Skin of body (tissue), 2 donors: ENCODE data around the gene MACROH2A1. TPM values are rescaled to one million over a fixed set of nuclear protein-coding genes. Genes with fewer than 3 reads are reported as not detected.
A peak's percentile ranks its signal among the peaks of the same experiment; 100 is the strongest.

Experiments
- DNase-seq: peaks from one replicate; lab custom pipeline; 2025; lab: John Stamatoyannopoulos, UW
- total RNA-seq: library from RNA; depleted of rRNA; stranded (reverse); fragments of >200 nt; gene quantifications from one replicate; pipeline ENCODE4 v1.2.3, GENCODE V29; 2014

Gene MACROH2A1
- total RNA-seq, 1 donor from 2014 or later = 127 TPM

GRCh38 chr5:135436951-135437418 lies 38.0 kb upstream of the MACROH2A1 start:
- DNase-seq = no peak

GRCh38 chr5:135435467-135436330 lies 36.7 kb upstream of the MACROH2A1 start:
- no peak for DNase-seq

GRCh38 chr5:135434591-135435466 lies 35.8 kb upstream of the MACROH2A1 start:
- no peak for DNase-seq

- DNase-seq = peak; percentile 63
Measured at GRCh38 chr5:135433681-135434426, 34.8 kb upstream of the MACROH2A1 start.

GRCh38 chr5:135432113-135432512 lies 33.1 kb upstream of the MACROH2A1 start:
- DNase-seq = no peak

GRCh38 chr5:135430135-135430437 lies 31.1 kb upstream of the MACROH2A1 start:
- no peak for DNase-seq

- peak; percentile 72 for DNase-seq
Measured at GRCh38 chr5:135429301-135430134, 30.5 kb upstream of the MACROH2A1 start.

GRCh38 chr5:135428586-135428985 lies 29.6 kb upstream of the MACROH2A1 start:
- DNase-seq = no peak

GRCh38 chr5:135426102-135427082 lies 27.4 kb upstream of the MACROH2A1 start:
- no peak for DNase-seq

- no peak for DNase-seq
Measured at GRCh38 chr5:135425641-135426040, 26.6 kb upstream of the MACROH2A1 start.

GRCh38 chr5:135423846-135424168 lies 24.8 kb upstream of the MACROH2A1 start:
- peak; percentile 44 for DNase-seq

- DNase-seq = peak; percentile 47
Measured at GRCh38 chr5:135423146-135423845, 24.3 kb upstream of the MACROH2A1 start.

GRCh38 chr5:135422419-135422818 lies 23.4 kb upstream of the MACROH2A1 start:
- DNase-seq = no peak

- no peak for DNase-seq
Measured at GRCh38 chr5:135417083-135417482, 18.1 kb upstream of the MACROH2A1 start.

- no peak for DNase-seq
Measured at GRCh38 chr5:135405082-135405481, 6.1 kb upstream of the MACROH2A1 start.

GRCh38 chr5:135402031-135402430 lies 3.0 kb upstream of the MACROH2A1 start:
- no peak for DNase-seq

GRCh38 chr5:135400866-135401265 lies 1.8 kb upstream of the MACROH2A1 start:
- no peak for DNase-seq

- no peak for DNase-seq
Measured at GRCh38 chr5:135399794-135400542, 937 bp upstream of the MACROH2A1 start.
